ENCODE results near the gene CEP95.

DNA sequence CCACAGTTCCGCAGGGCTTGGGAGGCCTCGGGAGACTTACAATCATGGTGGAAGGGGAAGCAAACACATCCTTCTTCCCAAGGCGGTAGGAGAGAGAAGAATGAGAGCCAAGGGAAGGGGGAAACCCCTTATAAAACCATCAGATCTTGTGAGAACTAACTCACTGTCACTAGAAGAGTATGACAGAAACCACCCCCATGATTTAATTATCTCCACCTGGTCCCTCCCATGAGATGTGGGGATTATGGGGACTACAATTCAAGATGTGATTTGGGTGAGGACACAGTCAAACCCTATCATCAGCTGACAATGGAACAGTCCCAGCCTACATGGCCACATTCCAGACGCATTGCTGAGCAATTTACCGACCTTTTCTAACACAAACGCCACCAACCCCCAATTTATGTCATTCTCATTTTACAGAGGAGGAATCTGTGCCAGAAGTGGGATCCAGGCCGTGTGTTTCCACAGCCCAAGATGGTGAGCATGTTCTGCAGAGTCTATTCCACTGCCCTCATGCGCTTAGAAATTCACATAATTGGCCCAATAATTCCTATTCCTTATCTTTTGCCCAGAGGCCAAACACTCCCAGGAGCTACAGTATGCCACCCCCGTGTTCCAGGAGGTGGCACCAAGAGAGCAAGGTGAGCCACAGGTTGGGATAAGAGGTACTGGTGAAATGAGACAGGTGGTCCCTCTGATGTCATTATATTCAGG, 40.6 kb upstream of the CEP95 start:
- TF ChIP-seq, protein P1, sequence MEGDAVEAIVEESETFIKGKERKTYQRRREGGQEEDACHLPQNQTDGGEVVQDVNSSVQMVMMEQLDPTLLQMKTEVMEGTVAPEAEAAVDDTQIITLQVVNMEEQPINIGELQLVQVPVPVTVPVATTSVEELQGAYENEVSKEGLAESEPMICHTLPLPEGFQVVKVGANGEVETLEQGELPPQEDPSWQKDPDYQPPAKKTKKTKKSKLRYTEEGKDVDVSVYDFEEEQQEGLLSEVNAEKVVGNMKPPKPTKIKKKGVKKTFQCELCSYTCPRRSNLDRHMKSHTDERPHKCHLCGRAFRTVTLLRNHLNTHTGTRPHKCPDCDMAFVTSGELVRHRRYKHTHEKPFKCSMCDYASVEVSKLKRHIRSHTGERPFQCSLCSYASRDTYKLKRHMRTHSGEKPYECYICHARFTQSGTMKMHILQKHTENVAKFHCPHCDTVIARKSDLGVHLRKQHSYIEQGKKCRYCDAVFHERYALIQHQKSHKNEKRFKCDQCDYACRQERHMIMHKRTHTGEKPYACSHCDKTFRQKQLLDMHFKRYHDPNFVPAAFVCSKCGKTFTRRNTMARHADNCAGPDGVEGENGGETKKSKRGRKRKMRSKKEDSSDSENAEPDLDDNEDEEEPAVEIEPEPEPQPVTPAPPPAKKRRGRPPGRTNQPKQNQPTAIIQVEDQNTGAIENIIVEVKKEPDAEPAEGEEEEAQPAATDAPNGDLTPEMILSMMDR (conservative IDR thresholded peaks at IDR 0.05): no peak
- no peak for TF ChIP-seq ZFX (IDR thresholded peaks at IDR 0.05)

Data from C4-2B (cell line).